Measurements from ENCODE around the gene HTR4. TPM values are rescaled to one million over a fixed set of nuclear protein-coding genes. Genes with fewer than 3 reads are reported as not detected.

The HTR4 gene
- total RNA-seq, 1 experiment from 2014 or later, result not detected

DNA sequence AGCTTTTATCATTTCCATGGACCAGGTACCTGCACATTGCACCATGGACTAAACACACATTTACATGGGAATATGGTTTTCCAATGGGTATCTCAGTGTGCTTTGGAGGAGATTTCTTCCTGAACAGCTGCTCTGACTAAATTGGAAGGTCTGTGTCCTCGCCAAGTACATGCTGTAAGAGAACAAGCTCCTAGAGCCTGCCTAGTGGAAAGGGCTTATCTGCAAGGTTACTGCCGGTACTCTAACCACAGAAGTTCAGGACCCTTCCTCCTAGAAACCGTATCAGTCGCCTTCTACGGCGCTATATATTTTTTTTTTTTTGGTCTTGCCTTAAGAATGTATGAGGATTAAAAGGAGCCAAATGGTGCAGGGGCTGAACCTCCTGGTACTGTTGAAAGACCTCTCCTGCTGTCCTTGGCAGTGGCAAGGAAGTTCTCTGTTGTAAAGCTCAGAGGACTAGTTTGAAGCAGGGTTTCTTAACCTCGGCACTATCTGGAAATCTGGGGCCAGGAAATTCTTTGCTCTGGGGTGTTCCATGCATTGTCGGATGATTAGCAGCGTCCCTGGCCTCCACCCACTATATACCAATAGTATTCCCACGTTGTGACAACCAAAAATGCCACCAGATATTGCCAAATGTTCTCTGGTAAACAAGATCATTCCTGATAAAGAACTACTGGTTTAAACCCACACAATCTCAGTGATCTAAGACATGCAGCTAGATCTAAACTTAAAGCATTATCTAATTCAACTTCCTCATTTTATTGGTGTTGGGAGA, 163.1 kb downstream of the HTR4 start:
- H3K27me3 Mint-ChIP-seq (ENCODE audit: unreplicated experiment), result peaks cover 85% of the 10 kb centered on the region
- CTCF ChIA-PET, result interaction anchor here (1.5 kb wide), 1 partner anchor 38 kb away, joined by 4 read pairs; no protein-coding TSS in a partner anchor

DNA sequence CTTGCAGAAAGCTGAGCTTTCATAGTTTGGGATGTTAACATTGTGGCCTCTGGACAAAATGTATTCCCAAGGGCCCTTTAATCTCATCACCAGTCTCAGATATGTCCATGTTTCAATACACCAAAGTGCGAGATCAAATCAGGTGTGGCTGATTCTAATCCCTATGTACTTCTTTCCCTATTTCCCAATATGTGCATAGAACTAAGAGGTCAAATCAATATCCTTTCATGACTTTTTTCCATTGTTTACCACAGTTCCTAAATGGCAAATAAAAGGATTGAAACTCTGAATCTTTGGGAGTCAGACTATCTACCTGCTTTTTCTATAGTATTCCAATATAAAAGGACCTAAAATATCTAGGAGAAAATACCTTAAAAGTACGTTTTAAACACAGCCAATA, 165.6 kb downstream of the HTR4 start:
- Mint-ChIP-seq H3K36me3 (ENCODE audit: insufficient read depth, unreplicated experiment) (no peaks in the 10 kb centered on the region), H3K4me3 (ENCODE audit: low read depth, unreplicated experiment) (no peak overlapping the region), H3K9me3 (ENCODE audit: low read depth, unreplicated experiment) (no peaks in the 10 kb centered on the region), H3K27ac (ENCODE audit: unreplicated experiment) (no peak overlapping the region), H3K4me1 (ENCODE audit: low read depth, unreplicated experiment) (no peaks in the 10 kb centered on the region), H3K27me3 (ENCODE audit: unreplicated experiment) (peaks cover 84% of the 10 kb centered on the region)
- intact Hi-C loops (cut with micrococcal nuclease; ENCODE audit: unreplicated experiment), result no loop called here
- DNase-seq, result no peak
- no TSS peak for BruUV-seq (replicated peaks)
- TF ChIP-seq, protein P1, sequence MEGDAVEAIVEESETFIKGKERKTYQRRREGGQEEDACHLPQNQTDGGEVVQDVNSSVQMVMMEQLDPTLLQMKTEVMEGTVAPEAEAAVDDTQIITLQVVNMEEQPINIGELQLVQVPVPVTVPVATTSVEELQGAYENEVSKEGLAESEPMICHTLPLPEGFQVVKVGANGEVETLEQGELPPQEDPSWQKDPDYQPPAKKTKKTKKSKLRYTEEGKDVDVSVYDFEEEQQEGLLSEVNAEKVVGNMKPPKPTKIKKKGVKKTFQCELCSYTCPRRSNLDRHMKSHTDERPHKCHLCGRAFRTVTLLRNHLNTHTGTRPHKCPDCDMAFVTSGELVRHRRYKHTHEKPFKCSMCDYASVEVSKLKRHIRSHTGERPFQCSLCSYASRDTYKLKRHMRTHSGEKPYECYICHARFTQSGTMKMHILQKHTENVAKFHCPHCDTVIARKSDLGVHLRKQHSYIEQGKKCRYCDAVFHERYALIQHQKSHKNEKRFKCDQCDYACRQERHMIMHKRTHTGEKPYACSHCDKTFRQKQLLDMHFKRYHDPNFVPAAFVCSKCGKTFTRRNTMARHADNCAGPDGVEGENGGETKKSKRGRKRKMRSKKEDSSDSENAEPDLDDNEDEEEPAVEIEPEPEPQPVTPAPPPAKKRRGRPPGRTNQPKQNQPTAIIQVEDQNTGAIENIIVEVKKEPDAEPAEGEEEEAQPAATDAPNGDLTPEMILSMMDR (IDR thresholded peaks at IDR 0.05; ENCODE audit: unreplicated experiment), result no peak
- CTCF ChIA-PET, result no interaction called here

More for the DNA sequence above, 163.1 kb downstream of the HTR4 start:
- TF ChIP-seq, protein P1 (IDR thresholded peaks at IDR 0.05; ENCODE audit: unreplicated experiment), result no peak
- no peak for DNase-seq
- H3K36me3 Mint-ChIP-seq (ENCODE audit: insufficient read depth, unreplicated experiment), result no peaks in the 10 kb centered on the region
- no peaks in the 10 kb centered on the region for H3K9me3 Mint-ChIP-seq (ENCODE audit: low read depth, unreplicated experiment)
- H3K4me3 Mint-ChIP-seq (ENCODE audit: low read depth, unreplicated experiment), result no peak overlapping the region
- no peak overlapping the region for H3K27ac Mint-ChIP-seq (ENCODE audit: unreplicated experiment)
- BruUV-seq (replicated peaks), result no TSS peak
- H3K4me1 Mint-ChIP-seq (ENCODE audit: low read depth, unreplicated experiment), result no peaks in the 10 kb centered on the region
- intact Hi-C loops (cut with micrococcal nuclease; ENCODE audit: unreplicated experiment), result no loop called here

DNA sequence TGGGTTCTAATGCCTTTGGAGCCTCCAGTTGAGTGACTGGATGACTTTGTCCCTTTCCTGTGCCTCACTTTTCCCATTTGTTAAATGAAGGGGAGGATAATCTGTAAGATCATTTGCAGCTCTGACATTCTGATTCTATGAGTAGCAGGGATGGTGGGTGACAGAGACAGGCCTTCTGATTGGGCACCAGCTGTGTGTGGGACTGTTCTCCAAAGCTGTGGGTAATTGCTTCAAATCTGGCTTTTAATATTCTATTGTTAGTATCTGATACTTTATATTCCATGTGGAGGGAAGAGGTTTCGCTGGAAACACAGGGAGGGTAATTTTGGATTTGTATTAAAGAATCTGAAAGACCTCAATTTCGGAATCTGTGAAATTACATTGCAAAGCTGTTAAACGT, 167.9 kb downstream of the HTR4 start:
- H3K27me3 Mint-ChIP-seq (ENCODE audit: unreplicated experiment), result peaks cover 93% of the 10 kb centered on the region
- H3K27ac Mint-ChIP-seq (ENCODE audit: unreplicated experiment), result no peak overlapping the region
- DNase-seq, result no peak
- BruUV-seq (replicated peaks), result no TSS peak
- H3K36me3 Mint-ChIP-seq (ENCODE audit: insufficient read depth, unreplicated experiment), result no peaks in the 10 kb centered on the region
- H3K9me3 Mint-ChIP-seq (ENCODE audit: low read depth, unreplicated experiment), result peaks cover 4% of the 10 kb centered on the region
- no peak overlapping the region for H3K4me3 Mint-ChIP-seq (ENCODE audit: low read depth, unreplicated experiment)
- intact Hi-C loops (cut with micrococcal nuclease; ENCODE audit: unreplicated experiment), result no loop called here
- TF ChIP-seq, protein P1 (IDR thresholded peaks at IDR 0.05; ENCODE audit: unreplicated experiment), result no peak
- CTCF ChIA-PET, result interaction anchor here (0.7 kb wide), 1 partner anchor 214 kb away, joined by 3 read pairs; no protein-coding TSS in a partner anchor
- H3K4me1 Mint-ChIP-seq (ENCODE audit: low read depth, unreplicated experiment), result no peaks in the 10 kb centered on the region

DNA sequence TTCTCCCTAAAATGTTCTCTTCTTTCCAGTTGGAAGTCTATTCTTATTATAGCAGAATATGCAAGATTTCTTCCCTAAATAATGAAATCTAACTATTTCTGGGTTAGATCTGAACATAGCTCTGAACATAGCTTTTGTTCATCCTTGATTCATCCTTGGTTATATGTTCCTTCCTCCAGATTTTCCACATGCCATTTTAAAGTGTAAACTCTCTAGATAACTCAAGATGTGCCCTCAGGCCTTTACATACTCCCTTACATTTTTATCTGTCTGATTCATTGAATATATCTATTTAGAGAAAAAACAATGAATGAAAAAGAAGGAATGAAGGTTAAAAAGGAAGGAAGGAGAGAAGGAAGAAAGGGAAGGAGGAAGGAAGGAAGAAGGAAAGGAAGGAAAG, 169.7 kb downstream of the HTR4 start:
- no peak for DNase-seq
- CTCF ChIA-PET, result no interaction called here

More for the DNA sequence above, 169.7 kb downstream of the HTR4 start:
- Mint-ChIP-seq H3K27me3 (ENCODE audit: unreplicated experiment) (peaks cover 75% of the 10 kb centered on the region), H3K36me3 (ENCODE audit: insufficient read depth, unreplicated experiment) (no peaks in the 10 kb centered on the region), H3K4me3 (ENCODE audit: low read depth, unreplicated experiment) (no peak overlapping the region), H3K4me1 (ENCODE audit: low read depth, unreplicated experiment) (no peaks in the 10 kb centered on the region), H3K27ac (ENCODE audit: unreplicated experiment) (no peak overlapping the region), H3K9me3 (ENCODE audit: low read depth, unreplicated experiment) (peaks cover 4% of the 10 kb centered on the region)
- intact Hi-C loops (cut with micrococcal nuclease; ENCODE audit: unreplicated experiment), result no loop called here
- TF ChIP-seq, protein P1 (IDR thresholded peaks at IDR 0.05; ENCODE audit: unreplicated experiment), result no peak
- no TSS peak for BruUV-seq (replicated peaks)

All from Calu3 (cell line).